Measurements from ENCODE around the gene BRIP1.
"Not testable (repeated sequence)": the region's sequence is repeated elsewhere in the genome, so short reads cannot be mapped to it uniquely, and the experiment has no call there.

The BRIP1 gene

DNA sequence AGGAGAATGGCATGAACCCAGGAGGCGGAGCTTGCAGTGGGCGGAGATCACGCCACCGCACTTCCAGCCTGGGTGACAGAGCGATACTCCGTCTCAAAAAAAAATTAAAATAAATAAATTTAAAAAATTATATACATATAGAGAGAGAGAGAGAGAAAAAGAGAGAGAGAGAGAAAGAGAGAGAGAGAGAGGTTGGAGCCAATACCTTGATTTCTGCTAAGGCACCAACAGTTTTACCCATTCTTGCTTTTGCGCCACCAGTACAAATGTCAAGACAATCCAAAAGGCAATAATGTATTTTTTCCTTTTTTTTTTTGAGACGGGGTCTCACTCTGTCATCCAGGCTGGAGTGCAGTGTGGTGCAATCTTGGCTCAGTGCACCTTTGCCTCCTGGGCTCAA, 17.2 kb downstream of the BRIP1 start:
- Mint-ChIP-seq H3K9me3 (no peaks in the 10 kb centered on the region), H3K4me1 (no peaks in the 10 kb centered on the region), H3K27ac (no peak overlapping the region), H3K4me3 (no peak overlapping the region), H3K27me3 (no peaks in the 10 kb centered on the region)
- DNase-seq (no peak), ATAC-seq (no peak)

- no peak overlapping the region for H3K4me3 Mint-ChIP-seq
- ATAC-seq = no peak
- DNase-seq = no peak
- no peaks in the 10 kb centered on the region for H3K27me3 Mint-ChIP-seq
- no peaks in the 10 kb centered on the region for H3K9me3 Mint-ChIP-seq
- no peak overlapping the region for H3K27ac Mint-ChIP-seq
- H3K4me1 Mint-ChIP-seq = no peaks in the 10 kb centered on the region
These were observed 19.9 kb downstream of the BRIP1 start for GRCh38 chr17:61843435-61843834.

GRCh38 chr17:61842899-61843298, 20.4 kb downstream of the BRIP1 start:
- H3K27ac Mint-ChIP-seq = no peak overlapping the region
- no peaks in the 10 kb centered on the region for H3K9me3 Mint-ChIP-seq
- H3K4me3 Mint-ChIP-seq = no peak overlapping the region
- no peak for ATAC-seq
- H3K27me3 Mint-ChIP-seq = no peaks in the 10 kb centered on the region
- DNase-seq = no peak
- no peaks in the 10 kb centered on the region for H3K4me1 Mint-ChIP-seq

DNA sequence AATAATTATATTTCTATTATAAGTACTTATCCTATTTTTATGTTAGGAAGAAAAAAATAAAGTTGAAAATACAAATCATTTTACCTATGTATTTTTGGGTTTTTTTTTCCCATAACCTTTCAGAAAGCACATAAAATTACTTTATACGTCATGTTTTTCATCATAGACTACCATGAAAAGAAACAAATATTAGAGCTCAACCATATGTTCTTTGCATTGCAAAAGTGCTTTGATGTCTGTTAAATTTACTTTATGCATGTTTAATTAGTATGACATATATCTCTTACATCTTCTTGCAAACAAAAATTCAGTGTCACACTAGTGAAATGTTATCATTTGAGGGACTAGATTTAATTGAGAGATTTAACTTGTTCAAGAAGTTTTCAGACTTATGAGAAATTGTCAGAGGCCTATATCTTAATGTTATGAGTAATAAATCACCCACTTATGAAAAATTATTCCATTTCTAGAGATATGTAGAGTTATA, 24.0 kb downstream of the BRIP1 start:
- H3K9me3 Mint-ChIP-seq = no peaks in the 10 kb centered on the region
- DNase-seq = no peak

GRCh38 chr17:61837175-61838051, 25.9 kb downstream of the BRIP1 start:
- no peaks in the 10 kb centered on the region for H3K27me3 Mint-ChIP-seq
- ATAC-seq = no peak

More for the DNA sequence above, 24.0 kb downstream of the BRIP1 start:
- Mint-ChIP-seq H3K4me1 (no peaks in the 10 kb centered on the region), H3K27me3 (no peaks in the 10 kb centered on the region), H3K4me3 (no peak overlapping the region), H3K27ac (no peak overlapping the region)
- ATAC-seq = no peak

DNA sequence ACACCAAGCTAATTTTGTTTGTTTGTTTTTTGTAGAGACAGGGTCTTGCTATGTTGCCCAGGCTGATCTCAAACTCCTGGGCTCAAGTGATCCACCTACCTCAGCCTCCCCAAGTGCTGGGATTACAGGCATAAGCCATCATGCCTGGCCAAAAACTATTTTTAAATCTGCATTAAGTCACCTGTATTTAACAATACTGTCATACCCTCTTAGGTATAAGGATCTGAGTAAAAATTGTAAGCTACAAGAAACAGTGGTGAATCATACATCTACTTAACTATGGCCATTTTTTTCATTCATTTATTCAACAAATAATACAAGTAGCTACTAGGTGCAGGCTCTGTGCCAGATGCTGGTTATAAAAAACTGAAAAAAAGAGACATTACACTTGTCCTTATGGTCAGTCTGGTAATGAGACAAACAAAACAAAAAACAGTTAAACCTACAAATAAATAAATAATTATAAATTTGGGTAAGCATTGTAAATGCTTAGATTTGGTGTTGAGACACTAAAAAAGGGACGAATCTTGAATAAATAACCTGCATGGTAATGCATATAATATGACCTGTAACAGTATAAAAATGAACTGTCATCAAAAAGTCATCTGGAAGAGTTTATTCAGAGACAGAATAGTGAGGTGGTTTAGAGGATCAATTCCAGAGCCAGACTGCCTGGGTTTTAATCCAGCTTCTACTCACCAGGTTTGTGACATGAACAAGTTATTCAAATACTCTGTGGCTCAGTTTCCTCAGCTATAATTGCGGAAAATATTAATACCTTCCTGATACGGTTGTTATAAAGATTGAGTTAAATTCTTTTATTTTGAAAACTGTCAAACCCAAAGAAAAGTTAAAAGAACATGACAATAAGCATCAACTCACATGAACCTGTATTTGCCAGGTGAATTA, 26.8 kb downstream of the BRIP1 start:
- no peaks in the 10 kb centered on the region for H3K9me3 Mint-ChIP-seq
- H3K27me3 Mint-ChIP-seq = no peaks in the 10 kb centered on the region
- no peak overlapping the region for H3K27ac Mint-ChIP-seq
- H3K4me3 Mint-ChIP-seq = no peak overlapping the region
- DNase-seq (no peak), ATAC-seq (no peak)
- no peaks in the 10 kb centered on the region for H3K4me1 Mint-ChIP-seq

More at GRCh38 chr17:61837175-61838051, 25.9 kb downstream of the BRIP1 start:
- H3K4me3 Mint-ChIP-seq = no peak overlapping the region
- no peaks in the 10 kb centered on the region for H3K9me3 Mint-ChIP-seq
- no peaks in the 10 kb centered on the region for H3K4me1 Mint-ChIP-seq
- DNase-seq = peak; percentile 7 to 26
- H3K27ac Mint-ChIP-seq = no peak overlapping the region

GRCh38 chr17:61835606-61836005, 27.7 kb downstream of the BRIP1 start:
- ATAC-seq (no peak), DNase-seq (no peak)
- Mint-ChIP-seq H3K27me3 (no peaks in the 10 kb centered on the region), H3K4me1 (no peaks in the 10 kb centered on the region), H3K4me3 (no peak overlapping the region), H3K27ac (no peak overlapping the region), H3K9me3 (no peaks in the 10 kb centered on the region)

- Mint-ChIP-seq H3K27ac (no peak overlapping the region), H3K4me3 (no peak overlapping the region), H3K27me3 (no peaks in the 10 kb centered on the region), H3K9me3 (no peaks in the 10 kb centered on the region), H3K4me1 (no peaks in the 10 kb centered on the region)
- DNase-seq = no peak
- ATAC-seq = no peak
These were observed 28.7 kb downstream of the BRIP1 start for GRCh38 chr17:61834610-61835009.

- ATAC-seq = no peak
- no peak overlapping the region for H3K4me3 Mint-ChIP-seq
- H3K27ac Mint-ChIP-seq = no peak overlapping the region
- no peaks in the 10 kb centered on the region for H3K4me1 Mint-ChIP-seq
- DNase-seq = no peak
- H3K27me3 Mint-ChIP-seq = no peaks in the 10 kb centered on the region
- H3K9me3 Mint-ChIP-seq = no peaks in the 10 kb centered on the region
These were observed 29.7 kb downstream of the BRIP1 start for GRCh38 chr17:61833536-61834193.

- H3K9me3 Mint-ChIP-seq = peaks cover 0 to 8% of the 10 kb centered on the region in 2 donors
These were observed 30.9 kb downstream of the BRIP1 start for GRCh38 chr17:61832463-61832862.

DNA sequence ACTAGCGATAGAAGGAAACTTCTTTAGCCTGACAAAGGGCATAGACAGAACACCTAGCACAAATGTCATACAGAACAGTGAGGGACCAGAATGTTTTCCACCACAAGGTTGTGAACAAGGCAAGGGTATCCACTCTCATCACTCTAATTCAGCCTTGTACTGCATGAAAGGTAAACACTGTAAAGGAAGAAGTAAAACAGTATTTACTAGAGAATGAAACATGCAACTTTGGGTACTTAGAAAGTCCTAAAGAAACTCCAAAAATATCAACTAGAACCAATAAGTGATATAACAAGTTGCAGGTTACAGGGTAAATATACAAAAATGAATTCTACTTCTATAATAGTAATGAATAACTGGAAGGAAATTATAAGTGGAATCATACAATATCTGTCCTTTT, 32.2 kb downstream of the BRIP1 start:
- Mint-ChIP-seq H3K4me1 (no peaks in the 10 kb centered on the region), H3K27ac (no peak overlapping the region), H3K9me3 (peaks cover 0 to 8% of the 10 kb centered on the region in 2 donors), H3K27me3 (no peaks in the 10 kb centered on the region), H3K4me3 (no peak overlapping the region)
- DNase-seq = no peak
- no peak for ATAC-seq

More at GRCh38 chr17:61832463-61832862, 30.9 kb downstream of the BRIP1 start:
- no peak overlapping the region for H3K27ac Mint-ChIP-seq
- H3K27me3 Mint-ChIP-seq = no peaks in the 10 kb centered on the region
- H3K4me3 Mint-ChIP-seq = no peak overlapping the region
- H3K4me1 Mint-ChIP-seq = no peaks in the 10 kb centered on the region
- DNase-seq (no peak), ATAC-seq (no peak)

DNA sequence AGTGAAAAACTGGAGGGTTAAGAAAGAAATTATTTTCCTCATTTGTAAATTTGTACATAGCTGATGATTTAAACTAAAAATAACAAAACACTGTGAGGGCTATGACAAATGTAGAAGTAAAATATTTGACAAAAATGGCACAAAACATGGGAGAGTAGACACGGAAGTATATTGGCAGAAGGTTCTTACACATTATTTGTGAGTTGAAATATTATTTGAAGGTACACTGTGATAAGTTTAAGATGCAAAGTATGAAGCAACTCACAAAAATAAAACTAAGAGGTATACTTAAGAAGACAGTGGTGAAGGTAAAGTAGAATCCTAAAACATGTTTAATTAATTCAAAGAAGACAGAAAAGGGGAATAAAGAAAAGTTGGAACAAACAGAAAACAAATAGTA, 34.6 kb downstream of the BRIP1 start:
- H3K4me3 Mint-ChIP-seq = no peak overlapping the region
- H3K4me1 Mint-ChIP-seq = no peaks in the 10 kb centered on the region
- DNase-seq (no peak), ATAC-seq (no peak)
- no peak overlapping the region for H3K27ac Mint-ChIP-seq
- peaks cover 0 to 8% of the 10 kb centered on the region in 2 donors for H3K9me3 Mint-ChIP-seq
- no peaks in the 10 kb centered on the region for H3K27me3 Mint-ChIP-seq

GRCh38 chr17:61827649-61828395, 35.5 kb downstream of the BRIP1 start:
- Mint-ChIP-seq H3K4me1 (no peaks in the 10 kb centered on the region), H3K27me3 (no peaks in the 10 kb centered on the region), H3K27ac (no peak overlapping the region), H3K9me3 (peaks cover 0 to 8% of the 10 kb centered on the region in 2 donors), H3K4me3 (no peak overlapping the region)
- DNase-seq (no peak), ATAC-seq (no peak)

GRCh38 chr17:61826866-61827265, 36.5 kb downstream of the BRIP1 start:
- H3K27ac Mint-ChIP-seq, H3K9me3 Mint-ChIP-seq, ATAC-seq, DNase-seq, H3K4me3 Mint-ChIP-seq, H3K4me1 Mint-ChIP-seq, H3K27me3 Mint-ChIP-seq: not testable (repeated sequence)

- not testable (repeated sequence) for H3K27me3 Mint-ChIP-seq, H3K4me1 Mint-ChIP-seq, H3K9me3 Mint-ChIP-seq, ATAC-seq, H3K27ac Mint-ChIP-seq, H3K4me3 Mint-ChIP-seq, DNase-seq
These were observed 37.1 kb downstream of the BRIP1 start for GRCh38 chr17:61826198-61826597.
